Measurements from ENCODE around the gene F13A1.

The F13A1 gene

GRCh38 chr6:6346427-6347023, 26.1 kb upstream of the F13A1 start:
- H3K4me3 ChIP-seq (ENCODE audit: low read depth, low read length): no peak overlapping the region
- TF ChIP-seq CTCF (IDR thresholded peaks at IDR 0.05; ENCODE audit: low read depth, low read length): no peak
- no peak for DNase-seq (ENCODE audit: low read depth, low spot score)
- in situ Hi-C loops (cut with HindIII; ENCODE audit: low sequenced_read_pairs): no loop called here

GRCh38 chr6:6333501-6333900, 13.0 kb upstream of the F13A1 start:
- H3K4me3 ChIP-seq (ENCODE audit: low read depth, low read length): no peak overlapping the region
- TF ChIP-seq CTCF (IDR thresholded peaks at IDR 0.05; ENCODE audit: low read depth, low read length): no peak
- in situ Hi-C loops (cut with HindIII; ENCODE audit: low sequenced_read_pairs): no loop called here
- peak; percentile 20 for DNase-seq (ENCODE audit: low read depth, low spot score)

- TF ChIP-seq CTCF (IDR thresholded peaks at IDR 0.05; ENCODE audit: low read depth, low read length): no peak
- in situ Hi-C loops (cut with HindIII; ENCODE audit: low sequenced_read_pairs): no loop called here
- no peak for DNase-seq (ENCODE audit: low read depth, low spot score)
- H3K4me3 ChIP-seq (ENCODE audit: low read depth, low read length): no peak overlapping the region
Observed at GRCh38 chr6:6332811-6333244, 12.4 kb upstream of the F13A1 start.

GRCh38 chr6:6331946-6332601, 11.6 kb upstream of the F13A1 start:
- DNase-seq (ENCODE audit: low read depth, low spot score): no peak
- no peak overlapping the region for H3K4me3 ChIP-seq (ENCODE audit: low read depth, low read length)
- no peak for TF ChIP-seq CTCF (IDR thresholded peaks at IDR 0.05; ENCODE audit: low read depth, low read length)
- in situ Hi-C loops (cut with HindIII; ENCODE audit: low sequenced_read_pairs): no loop called here

GRCh38 chr6:6331393-6331792, 10.9 kb upstream of the F13A1 start:
- no peak for DNase-seq (ENCODE audit: low read depth, low spot score)
- H3K4me3 ChIP-seq (ENCODE audit: low read depth, low read length): no peak overlapping the region
- in situ Hi-C loops (cut with HindIII; ENCODE audit: low sequenced_read_pairs): no loop called here
- no peak for TF ChIP-seq CTCF (IDR thresholded peaks at IDR 0.05; ENCODE audit: low read depth, low read length)

GRCh38 chr6:6330407-6330806, 9.9 kb upstream of the F13A1 start:
- H3K4me3 ChIP-seq (ENCODE audit: low read depth, low read length): no peak overlapping the region
- in situ Hi-C loops (cut with HindIII; ENCODE audit: low sequenced_read_pairs): no loop called here
- DNase-seq (ENCODE audit: low read depth, low spot score): no peak
- TF ChIP-seq CTCF (IDR thresholded peaks at IDR 0.05; ENCODE audit: low read depth, low read length): no peak

All from astrocyte of the spinal cord (primary cell).